ENCODE data around the gene BICC1. TPM values are rescaled to one million over a fixed set of nuclear protein-coding genes. Genes with fewer than 3 reads are reported as not detected.

The BICC1 gene
- total and polyA plus RNA-seq, 2 of the 4 experiments (the other 2 are of a cell fraction): 5.7 to 42.5 TPM

DNA sequence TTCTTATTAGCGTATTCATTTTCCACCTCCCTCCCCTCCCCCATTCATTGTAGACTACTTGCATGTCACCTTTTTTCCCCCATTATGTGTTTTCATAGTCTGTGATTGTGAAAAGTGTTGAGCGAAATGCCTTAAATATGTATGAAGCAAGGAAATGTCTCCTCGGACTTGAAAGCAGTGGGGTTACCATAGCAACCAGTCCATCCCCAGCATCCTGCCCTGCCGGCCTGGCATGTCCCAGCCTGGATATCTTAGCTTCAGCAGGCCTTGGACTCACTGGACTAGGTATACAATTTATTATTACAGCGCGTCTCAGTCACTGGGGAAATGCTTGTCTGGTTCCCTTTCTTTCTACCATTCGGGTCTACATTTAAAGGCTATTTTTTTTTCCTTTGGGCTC, 283.6 kb downstream of the BICC1 start:
- H3K27ac ChIP-seq (ENCODE audit: insufficient read depth, low read length): no peak overlapping the region
- no peak overlapping the region for H2BK15ac ChIP-seq (ENCODE audit: low read depth, low read length)
- H3K9ac ChIP-seq (ENCODE audit: low read depth, low read length): no peak overlapping the region
- intact Hi-C loops (cut with micrococcal nuclease) (no loop called here), in situ Hi-C loops (cut with MboI; ENCODE audit: low sequenced_read_pairs) (loop anchor here (25.0 kb wide), 1 partner anchor 766 kb away; no protein-coding TSS in a partner anchor), dilution Hi-C loops (cut with HindIII; ENCODE audit: low sequenced_read_pairs, unreplicated experiment) (no loop called here)
- no peak overlapping the region for H2AFZ ChIP-seq (replicated peaks; ENCODE audit: low read length, poor library complexity)
- TF ChIP-seq RAD21 (IDR thresholded peaks at IDR 0.05; ENCODE audit: low read length): no peak
- TF ChIP-seq, protein P1, sequence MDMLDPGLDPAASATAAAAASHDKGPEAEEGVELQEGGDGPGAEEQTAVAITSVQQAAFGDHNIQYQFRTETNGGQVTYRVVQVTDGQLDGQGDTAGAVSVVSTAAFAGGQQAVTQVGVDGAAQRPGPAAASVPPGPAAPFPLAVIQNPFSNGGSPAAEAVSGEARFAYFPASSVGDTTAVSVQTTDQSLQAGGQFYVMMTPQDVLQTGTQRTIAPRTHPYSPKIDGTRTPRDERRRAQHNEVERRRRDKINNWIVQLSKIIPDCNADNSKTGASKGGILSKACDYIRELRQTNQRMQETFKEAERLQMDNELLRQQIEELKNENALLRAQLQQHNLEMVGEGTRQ (IDR thresholded peaks at IDR 0.05; ENCODE audit: low read depth, low read length): no peak
- TF ChIP-seq RFX5 (IDR thresholded peaks at IDR 0.05; ENCODE audit: low read depth, low read length): no peak
- TF ChIP-seq, protein P2, sequence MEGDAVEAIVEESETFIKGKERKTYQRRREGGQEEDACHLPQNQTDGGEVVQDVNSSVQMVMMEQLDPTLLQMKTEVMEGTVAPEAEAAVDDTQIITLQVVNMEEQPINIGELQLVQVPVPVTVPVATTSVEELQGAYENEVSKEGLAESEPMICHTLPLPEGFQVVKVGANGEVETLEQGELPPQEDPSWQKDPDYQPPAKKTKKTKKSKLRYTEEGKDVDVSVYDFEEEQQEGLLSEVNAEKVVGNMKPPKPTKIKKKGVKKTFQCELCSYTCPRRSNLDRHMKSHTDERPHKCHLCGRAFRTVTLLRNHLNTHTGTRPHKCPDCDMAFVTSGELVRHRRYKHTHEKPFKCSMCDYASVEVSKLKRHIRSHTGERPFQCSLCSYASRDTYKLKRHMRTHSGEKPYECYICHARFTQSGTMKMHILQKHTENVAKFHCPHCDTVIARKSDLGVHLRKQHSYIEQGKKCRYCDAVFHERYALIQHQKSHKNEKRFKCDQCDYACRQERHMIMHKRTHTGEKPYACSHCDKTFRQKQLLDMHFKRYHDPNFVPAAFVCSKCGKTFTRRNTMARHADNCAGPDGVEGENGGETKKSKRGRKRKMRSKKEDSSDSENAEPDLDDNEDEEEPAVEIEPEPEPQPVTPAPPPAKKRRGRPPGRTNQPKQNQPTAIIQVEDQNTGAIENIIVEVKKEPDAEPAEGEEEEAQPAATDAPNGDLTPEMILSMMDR (conservative IDR thresholded peaks at IDR 0.05; ENCODE audit: low read depth, low read length): no peak
- TF ChIP-seq CEBPB (IDR thresholded peaks at IDR 0.05; ENCODE audit: low read depth, low read length): no peak
- no peak for TF ChIP-seq MAFK (IDR thresholded peaks at IDR 0.05; ENCODE audit: low read depth, low read length)
- TF ChIP-seq RCOR1 (IDR thresholded peaks at IDR 0.05; ENCODE audit: insufficient replicate concordance, low read length): no peak
- TF ChIP-seq NFE2L2 (IDR thresholded peaks at IDR 0.05; ENCODE audit: low read depth, low read length): no peak
- TF ChIP-seq MXI1 (IDR thresholded peaks at IDR 0.05; ENCODE audit: borderline replicate concordance, low read depth, low read length): no peak
- no peak for TF ChIP-seq POLR2A (IDR thresholded peaks at IDR 0.05; ENCODE audit: low read depth, low read length)
- TF ChIP-seq, protein P3, sequence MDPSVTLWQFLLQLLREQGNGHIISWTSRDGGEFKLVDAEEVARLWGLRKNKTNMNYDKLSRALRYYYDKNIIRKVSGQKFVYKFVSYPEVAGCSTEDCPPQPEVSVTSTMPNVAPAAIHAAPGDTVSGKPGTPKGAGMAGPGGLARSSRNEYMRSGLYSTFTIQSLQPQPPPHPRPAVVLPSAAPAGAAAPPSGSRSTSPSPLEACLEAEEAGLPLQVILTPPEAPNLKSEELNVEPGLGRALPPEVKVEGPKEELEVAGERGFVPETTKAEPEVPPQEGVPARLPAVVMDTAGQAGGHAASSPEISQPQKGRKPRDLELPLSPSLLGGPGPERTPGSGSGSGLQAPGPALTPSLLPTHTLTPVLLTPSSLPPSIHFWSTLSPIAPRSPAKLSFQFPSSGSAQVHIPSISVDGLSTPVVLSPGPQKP (IDR thresholded peaks at IDR 0.05; ENCODE audit: borderline replicate concordance, low read depth, low read length): no peak
- no peak for TF ChIP-seq MAZ (IDR thresholded peaks at IDR 0.05; ENCODE audit: borderline replicate concordance, low read depth, low read length)
- no peak for TF ChIP-seq SMC3 (IDR thresholded peaks at IDR 0.05; ENCODE audit: low read depth, low read length)
- TF ChIP-seq FOS (IDR thresholded peaks at IDR 0.05; ENCODE audit: low read depth, low read length): no peak
- TF ChIP-seq CHD1 (IDR thresholded peaks at IDR 0.05; ENCODE audit: low read depth, low read length): no peak
- no peak for TF ChIP-seq BHLHE40 (IDR thresholded peaks at IDR 0.05; ENCODE audit: low read depth, low read length)
- no peaks in the 10 kb centered on the region; the same call in 1 of the 2 replicates for H3K9me1 ChIP-seq (ENCODE audit: insufficient read depth, low read length)
- H2BK20ac ChIP-seq (ENCODE audit: low read depth, low read length): no peak overlapping the region
- POLR2A ChIA-PET (ENCODE audit: unreplicated experiment): no interaction called here
- H3K4me1 ChIP-seq (ENCODE audit: control insufficient read depth, insufficient read depth, low read length): no peaks in the 10 kb centered on the region
- no peaks in the 10 kb centered on the region for H3K27me3 ChIP-seq (ENCODE audit: control insufficient read depth, insufficient read depth, low read length)
- ATAC-seq (ENCODE audit: low read depth) (no peak), DNase-seq (no peak)
- no peak overlapping the region for H2AK5ac ChIP-seq (ENCODE audit: low read depth, low read length)
- BruUV-seq (replicated peaks): no TSS peak
- H4K8ac ChIP-seq (ENCODE audit: low read depth in 2 of 2, low read length in 2 of 2): no peak overlapping the region
- H3K18ac ChIP-seq (ENCODE audit: low read depth, low read length): no peak overlapping the region
- H3K36me3 ChIP-seq (ENCODE audit: control insufficient read depth, insufficient read depth, low read length): peaks cover 15% of the 10 kb centered on the region
- CTCF ChIA-PET: interaction anchor here (1.7 kb wide), 1 partner anchor 381 kb away, joined by 4 read pairs; no protein-coding TSS in a partner anchor
- H2BK120ac ChIP-seq (ENCODE audit: low read depth, low read length): no peak overlapping the region
- H2AK9ac ChIP-seq (replicated peaks; ENCODE audit: low read depth, low read length, poor library complexity): no peak overlapping the region
- no peaks in the 10 kb centered on the region for H3K9me3 ChIP-seq (ENCODE audit: control insufficient read depth, insufficient read depth, low read length)
- no peak overlapping the region for H3K14ac ChIP-seq (replicated peaks; ENCODE audit: low read depth, low read length)
- no peaks in the 10 kb centered on the region for H4K20me1 ChIP-seq (ENCODE audit: insufficient read depth, low read length)
- no peak overlapping the region for H3K56ac ChIP-seq (ENCODE audit: extremely low read depth, insufficient read depth, low read length)
- 89% methylated on average over 3 of the region's 7 CpGs; no CpG with 5 or more reads in 1 of the 2 experiments for WGBS, 2 experiments (ENCODE audit: extremely low coverage in 2 of 2, insufficient read length in 1 of 2)
- no peaks in the 10 kb centered on the region; a peak in 2 of 4 replicates for H3K79me1 ChIP-seq (ENCODE audit: low read depth in 1 of 2, low read length in 2 of 2)
- no peak overlapping the region for H3K23ac ChIP-seq (ENCODE audit: low read depth, low read length)
- no peak overlapping the region for H2BK5ac ChIP-seq (ENCODE audit: low read depth, low read length, poor library complexity, severe bottlenecking)
- H4K5ac ChIP-seq (ENCODE audit: low read depth, low read length): no peak overlapping the region
- no peak overlapping the region for H3K4me3 ChIP-seq (ENCODE audit: insufficient read depth, low read depth, low read length)
- no peak overlapping the region for H4K91ac ChIP-seq (ENCODE audit: insufficient read depth, low read depth, low read length)
- H3K4me2 ChIP-seq (ENCODE audit: low read depth, low read length): no peak overlapping the region
- H3K4ac ChIP-seq (ENCODE audit: low read depth, low read length): no peak overlapping the region

Measured in IMR-90 (cell line).